ENCODE data around the gene CCNL2. TPM values are rescaled to one million over a fixed set of nuclear protein-coding genes. Genes with fewer than 3 reads are reported as not detected.
"Not testable (repeated sequence)": the region's sequence is repeated elsewhere in the genome, so short reads cannot be mapped to it uniquely, and the experiment has no call there.

CCNL2 gene
- total and polyA plus RNA-seq, 4 donors = 148 to 303 (median 196) TPM

- WGBS (ENCODE audit: insufficient coverage) = 93% methylated on average over 11 of the region's 11 CpGs
- no peak overlapping the region for H3K27ac ChIP-seq (ENCODE audit: low read depth, low read length)
- H3K4me3 ChIP-seq (ENCODE audit: low read depth, low read length) = no peak overlapping the region
- H3K36me3 ChIP-seq (ENCODE audit: control insufficient read depth, insufficient read depth, low read length) = peaks cover 95% of the 10 kb centered on the region
- no peak for DNase-seq (ENCODE audit: low read depth in 4 of 6, low spot score in 6 of 6)
- no peaks in the 10 kb centered on the region for H3K27me3 ChIP-seq (ENCODE audit: control insufficient read depth, insufficient read depth, low read length)
- no peaks in the 10 kb centered on the region for H3K9me3 ChIP-seq (ENCODE audit: control insufficient read depth, insufficient read depth, low read length)
- peaks cover 14% of the 10 kb centered on the region for H3K4me1 ChIP-seq (ENCODE audit: control insufficient read depth, insufficient read depth, low read length)
Observed at GRCh38 chr1:1393428-1393827, 5.7 kb downstream of the CCNL2 start.

GRCh38 chr1:1393014-1393413, 6.1 kb downstream of the CCNL2 start:
- Histone ChIP-seq H3K27me3 (ENCODE audit: control insufficient read depth, insufficient read depth, low read length) (no peaks in the 10 kb centered on the region), H3K36me3 (ENCODE audit: control insufficient read depth, insufficient read depth, low read length) (peaks cover 97% of the 10 kb centered on the region), H3K4me1 (ENCODE audit: control insufficient read depth, insufficient read depth, low read length) (peaks cover 9% of the 10 kb centered on the region), H3K9me3 (ENCODE audit: control insufficient read depth, insufficient read depth, low read length) (no peaks in the 10 kb centered on the region), H3K4me3 (ENCODE audit: low read depth, low read length) (no peak overlapping the region), H3K27ac (ENCODE audit: low read depth, low read length) (no peak overlapping the region)
- DNase-seq (ENCODE audit: low read depth in 4 of 6, low spot score in 6 of 6) = no peak
- 96% methylated on average over 4 of the region's 4 CpGs for WGBS (ENCODE audit: insufficient coverage)

GRCh38 chr1:1391225-1391624, 7.9 kb downstream of the CCNL2 start:
- no peaks in the 10 kb centered on the region for H3K4me1 ChIP-seq (ENCODE audit: control insufficient read depth, insufficient read depth, low read length)
- H3K36me3 ChIP-seq (ENCODE audit: control insufficient read depth, insufficient read depth, low read length) = peaks cover 98% of the 10 kb centered on the region
- no peak for DNase-seq (ENCODE audit: low read depth in 4 of 6, low spot score in 6 of 6)
- no peaks in the 10 kb centered on the region for H3K9me3 ChIP-seq (ENCODE audit: control insufficient read depth, insufficient read depth, low read length)
- no peaks in the 10 kb centered on the region for H3K27me3 ChIP-seq (ENCODE audit: control insufficient read depth, insufficient read depth, low read length)
- no peak overlapping the region for H3K27ac ChIP-seq (ENCODE audit: low read depth, low read length)
- WGBS (ENCODE audit: insufficient coverage) = 82% methylated on average over 7 of the region's 12 CpGs
- H3K4me3 ChIP-seq (ENCODE audit: low read depth, low read length) = no peak overlapping the region

- Histone ChIP-seq H3K27ac (ENCODE audit: low read depth, low read length) (no peak overlapping the region), H3K4me3 (ENCODE audit: low read depth, low read length) (no peak overlapping the region), H3K4me1 (ENCODE audit: control insufficient read depth, insufficient read depth, low read length) (no peaks in the 10 kb centered on the region), H3K9me3 (ENCODE audit: control insufficient read depth, insufficient read depth, low read length) (no peaks in the 10 kb centered on the region), H3K36me3 (ENCODE audit: control insufficient read depth, insufficient read depth, low read length) (peaks cover 98% of the 10 kb centered on the region), H3K27me3 (ENCODE audit: control insufficient read depth, insufficient read depth, low read length) (no peaks in the 10 kb centered on the region)
- DNase-seq (ENCODE audit: low read depth in 4 of 6, low spot score in 6 of 6) = no peak
- 96% methylated on average over 9 of the region's 12 CpGs for WGBS (ENCODE audit: insufficient coverage)
Observed at GRCh38 chr1:1390675-1391074, 8.5 kb downstream of the CCNL2 start.

- Histone ChIP-seq H3K9me3 (ENCODE audit: control insufficient read depth, insufficient read depth, low read length) (no peaks in the 10 kb centered on the region), H3K4me1 (ENCODE audit: control insufficient read depth, insufficient read depth, low read length) (no peaks in the 10 kb centered on the region), H3K4me3 (ENCODE audit: low read depth, low read length) (no peak overlapping the region), H3K36me3 (ENCODE audit: control insufficient read depth, insufficient read depth, low read length) (peaks cover 97% of the 10 kb centered on the region), H3K27ac (ENCODE audit: low read depth, low read length) (no peak overlapping the region), H3K27me3 (ENCODE audit: control insufficient read depth, insufficient read depth, low read length) (no peaks in the 10 kb centered on the region)
- no peak for DNase-seq (ENCODE audit: low read depth in 4 of 6, low spot score in 6 of 6)
- 98% methylated on average over 15 of the region's 16 CpGs for WGBS (ENCODE audit: insufficient coverage)
Observed at GRCh38 chr1:1388078-1388472, 11.1 kb downstream of the CCNL2 start.

GRCh38 chr1:1387098-1388077, 11.7 kb downstream of the CCNL2 start:
- WGBS (ENCODE audit: insufficient coverage) = 98% methylated on average over 50 of the region's 50 CpGs
- Histone ChIP-seq H3K4me1 (ENCODE audit: control insufficient read depth, insufficient read depth, low read length) (no peaks in the 10 kb centered on the region), H3K27ac (ENCODE audit: low read depth, low read length) (no peak overlapping the region), H3K9me3 (ENCODE audit: control insufficient read depth, insufficient read depth, low read length) (no peaks in the 10 kb centered on the region), H3K27me3 (ENCODE audit: control insufficient read depth, insufficient read depth, low read length) (no peaks in the 10 kb centered on the region), H3K36me3 (ENCODE audit: control insufficient read depth, insufficient read depth, low read length) (peaks cover 90% of the 10 kb centered on the region), H3K4me3 (ENCODE audit: low read depth, low read length) (no peak overlapping the region)
- no peak for DNase-seq (ENCODE audit: low read depth in 4 of 6, low spot score in 6 of 6)

- no peak overlapping the region for H3K27ac ChIP-seq (ENCODE audit: low read depth, low read length)
- no peak for DNase-seq (ENCODE audit: low read depth in 4 of 6, low spot score in 6 of 6)
- no peaks in the 10 kb centered on the region for H3K27me3 ChIP-seq (ENCODE audit: control insufficient read depth, insufficient read depth, low read length)
- 96% methylated on average over 7 of the region's 8 CpGs for WGBS (ENCODE audit: insufficient coverage)
- no peak overlapping the region for H3K4me3 ChIP-seq (ENCODE audit: low read depth, low read length)
- H3K9me3 ChIP-seq (ENCODE audit: control insufficient read depth, insufficient read depth, low read length) = no peaks in the 10 kb centered on the region
- no peaks in the 10 kb centered on the region for H3K4me1 ChIP-seq (ENCODE audit: control insufficient read depth, insufficient read depth, low read length)
- H3K36me3 ChIP-seq (ENCODE audit: control insufficient read depth, insufficient read depth, low read length) = peaks cover 89% of the 10 kb centered on the region
Observed at GRCh38 chr1:1385931-1386330, 13.2 kb downstream of the CCNL2 start.

GRCh38 chr1:1385339-1385738, 13.8 kb downstream of the CCNL2 start:
- not testable (repeated sequence) for H3K4me1 ChIP-seq (ENCODE audit: control insufficient read depth, insufficient read depth, low read length); DNase-seq (ENCODE audit: low read depth in 4 of 6, low spot score in 6 of 6); H3K27me3 ChIP-seq (ENCODE audit: control insufficient read depth, insufficient read depth, low read length); H3K4me3 ChIP-seq (ENCODE audit: low read depth, low read length); H3K9me3 ChIP-seq (ENCODE audit: control insufficient read depth, insufficient read depth, low read length); H3K27ac ChIP-seq (ENCODE audit: low read depth, low read length)
- peaks cover 89% of the 10 kb centered on the region for H3K36me3 ChIP-seq (ENCODE audit: control insufficient read depth, insufficient read depth, low read length)
- 96% methylated on average over 23 of the region's 29 CpGs for WGBS (ENCODE audit: insufficient coverage)

GRCh38 chr1:1381294-1381693, 17.8 kb downstream of the CCNL2 start:
- 87% methylated on average over 8 of the region's 8 CpGs for WGBS (ENCODE audit: insufficient coverage)
- H3K27ac ChIP-seq (ENCODE audit: low read depth, low read length) = no peak overlapping the region
- no peaks in the 10 kb centered on the region for H3K27me3 ChIP-seq (ENCODE audit: control insufficient read depth, insufficient read depth, low read length)
- no peaks in the 10 kb centered on the region for H3K9me3 ChIP-seq (ENCODE audit: control insufficient read depth, insufficient read depth, low read length)
- peaks cover 57% of the 10 kb centered on the region for H3K36me3 ChIP-seq (ENCODE audit: control insufficient read depth, insufficient read depth, low read length)
- peaks cover 2% of the 10 kb centered on the region for H3K4me1 ChIP-seq (ENCODE audit: control insufficient read depth, insufficient read depth, low read length)
- no peak overlapping the region for H3K4me3 ChIP-seq (ENCODE audit: low read depth, low read length)
- no peak for DNase-seq (ENCODE audit: low read depth in 4 of 6, low spot score in 6 of 6)

GRCh38 chr1:1380860-1381259, 18.3 kb downstream of the CCNL2 start:
- Histone ChIP-seq H3K9me3 (ENCODE audit: control insufficient read depth, insufficient read depth, low read length) (no peaks in the 10 kb centered on the region), H3K4me3 (ENCODE audit: low read depth, low read length) (no peak overlapping the region)
- WGBS (ENCODE audit: insufficient coverage) = 94% methylated on average over 16 of the region's 16 CpGs

More at GRCh38 chr1:1380860-1381259, 18.3 kb downstream of the CCNL2 start:
- H3K27ac ChIP-seq (ENCODE audit: low read depth, low read length) = no peak overlapping the region
- H3K27me3 ChIP-seq (ENCODE audit: control insufficient read depth, insufficient read depth, low read length) = no peaks in the 10 kb centered on the region
- H3K4me1 ChIP-seq (ENCODE audit: control insufficient read depth, insufficient read depth, low read length) = peaks cover 6% of the 10 kb centered on the region
- H3K36me3 ChIP-seq (ENCODE audit: control insufficient read depth, insufficient read depth, low read length) = peaks cover 54% of the 10 kb centered on the region
- no peak for DNase-seq (ENCODE audit: low read depth in 4 of 6, low spot score in 6 of 6)
